Colonic mucosa (tissue), 4 donors: ENCODE measurements around the gene SLC25A44. TPM values are rescaled to one million over a fixed set of nuclear protein-coding genes. Genes with fewer than 3 reads are reported as not detected.

Experiments
- DNase-seq: peaks from one replicate; pipeline ENCODE4 v3.0.0-alpha.2; 2020
- H3K27ac ChIP-seq: fragments of 200-600 bp; one replicate; pipeline ENCODE4 v1.8.0; 2021
- H3K27me3 ChIP-seq: fragments of 200-600 bp; one replicate; pipeline ENCODE4 v1.8.0; 2021
- H3K36me3 ChIP-seq: fragments of 200-600 bp; one replicate; pipeline ENCODE4 v1.8.0; 2021
- H3K4me1 ChIP-seq: fragments of 200-600 bp; one replicate; pipeline ENCODE4 v1.8.0; 2021; ENCODE audit warnings: mild to moderate bottlenecking
- H3K4me3 ChIP-seq: fragments of 200-600 bp; one replicate; pipeline ENCODE4 v1.8.0; 2021
- H3K9ac ChIP-seq, 2 donors: one replicate each; pipeline ENCODE4 v1.7.0; 2013; ENCODE audit warnings: control low read depth in 2 of 2, low read depth in 2 of 2, low read length in 2 of 2
- H3K9me3 ChIP-seq: fragments of 200-600 bp; one replicate; pipeline ENCODE4 v1.8.0; 2021
- CTCF ChIP-seq: fragments of 200-600 bp; IDR thresholded peaks from one replicate; pipeline ENCODE4 v1.8.0; 2022; ENCODE audit warnings: antibody characterized with exemption, mild to moderate bottlenecking
- intact Hi-C: fragments of 100-400 bp; cut with DNase I; formaldehyde crosslinking; loops from one replicate; pipeline ENCODE4 v1.14.1; 2022
- total RNA-seq, 2 donors: library from RNA; stranded (reverse); fragmentation: NEBNext Ultra II Directional in 1 of 2; extraction: Animal tissue kit (Norgen Biotek cat#: 25700) in 1 of 2; gene quantifications; one replicate each; pipeline ENCODE4 v1.2.1, GENCODE V29; 2021
- donor health status: healthy.
- donor health status: DM: no; HTN: no; CAD: no.
- donor health status: DM: no; HTN: no; CAD: no.

Gene SLC25A44
- total RNA-seq, 2 donors from 2014 or later: 23.6 to 26.8 TPM

GRCh38 chr1:156244712-156245111 lies 50.8 kb downstream of the SLC25A44 start:
- Histone ChIP-seq H3K9me3 (no peaks in the 10 kb centered on the region), H3K9ac (no peak overlapping the region), H3K36me3 (no peaks in the 10 kb centered on the region), H3K4me3 (no peak overlapping the region), H3K4me1 (peaks cover 9% of the 10 kb centered on the region), H3K27ac (no peak overlapping the region), H3K27me3 (peaks cover 13% of the 10 kb centered on the region)
- intact Hi-C loops: no loop called here
- TF ChIP-seq CTCF: no peak
- no peak for DNase-seq

- DNase-seq: peak; percentile 29
- intact Hi-C loops: no loop called here
These were observed 51.7 kb downstream of the SLC25A44 start for GRCh38 chr1:156245451-156246232.

DNA sequence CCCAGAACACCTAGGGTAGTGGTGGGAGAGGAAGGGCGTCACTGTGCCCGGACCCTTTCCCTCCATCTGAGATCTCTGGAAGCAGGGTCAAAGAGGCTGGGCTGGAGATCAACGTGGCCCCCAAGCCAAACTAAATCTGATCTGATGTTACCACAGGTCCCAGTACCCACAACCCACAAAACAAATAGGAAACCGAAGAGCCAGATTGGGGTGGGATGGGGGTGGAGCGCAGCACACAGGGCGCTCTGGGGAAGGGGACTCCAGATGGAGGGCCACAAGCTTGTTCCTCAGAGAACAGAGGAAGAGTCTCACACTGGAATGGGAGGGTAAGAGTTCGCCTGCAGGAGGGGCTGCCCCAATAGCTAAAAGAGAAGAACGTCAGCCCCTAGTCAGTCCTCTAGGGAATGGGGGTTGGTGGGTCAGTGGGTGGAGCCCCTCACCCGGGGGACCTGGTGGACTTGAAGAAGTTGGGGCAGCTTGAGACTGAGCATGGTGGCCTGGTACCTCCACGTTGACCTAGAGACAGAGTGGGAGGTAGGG lies 52.4 kb downstream of the SLC25A44 start:
- Histone ChIP-seq H3K27me3 (peaks cover 13% of the 10 kb centered on the region), H3K4me1 (peaks cover 9% of the 10 kb centered on the region), H3K36me3 (peaks cover 6% of the 10 kb centered on the region), H3K4me3 (no peak overlapping the region), H3K9ac (peak overlapping the region; percentile 2 to 40), H3K27ac (no peak overlapping the region), H3K9me3 (no peaks in the 10 kb centered on the region)
- DNase-seq: no peak
- intact Hi-C loops: no loop called here
- no peak for TF ChIP-seq CTCF

More at GRCh38 chr1:156245451-156246232, 51.7 kb downstream of the SLC25A44 start:
- no peaks in the 10 kb centered on the region for H3K9me3 ChIP-seq
- H3K27me3 ChIP-seq: peaks cover 13% of the 10 kb centered on the region
- no peak for TF ChIP-seq CTCF
- no peak overlapping the region for H3K27ac ChIP-seq
- H3K36me3 ChIP-seq: no peaks in the 10 kb centered on the region
- H3K4me3 ChIP-seq: peak overlapping the region; percentile 31
- H3K9ac ChIP-seq: peak overlapping the region; percentile 5 to 56
- H3K4me1 ChIP-seq: peaks cover 9% of the 10 kb centered on the region

DNA sequence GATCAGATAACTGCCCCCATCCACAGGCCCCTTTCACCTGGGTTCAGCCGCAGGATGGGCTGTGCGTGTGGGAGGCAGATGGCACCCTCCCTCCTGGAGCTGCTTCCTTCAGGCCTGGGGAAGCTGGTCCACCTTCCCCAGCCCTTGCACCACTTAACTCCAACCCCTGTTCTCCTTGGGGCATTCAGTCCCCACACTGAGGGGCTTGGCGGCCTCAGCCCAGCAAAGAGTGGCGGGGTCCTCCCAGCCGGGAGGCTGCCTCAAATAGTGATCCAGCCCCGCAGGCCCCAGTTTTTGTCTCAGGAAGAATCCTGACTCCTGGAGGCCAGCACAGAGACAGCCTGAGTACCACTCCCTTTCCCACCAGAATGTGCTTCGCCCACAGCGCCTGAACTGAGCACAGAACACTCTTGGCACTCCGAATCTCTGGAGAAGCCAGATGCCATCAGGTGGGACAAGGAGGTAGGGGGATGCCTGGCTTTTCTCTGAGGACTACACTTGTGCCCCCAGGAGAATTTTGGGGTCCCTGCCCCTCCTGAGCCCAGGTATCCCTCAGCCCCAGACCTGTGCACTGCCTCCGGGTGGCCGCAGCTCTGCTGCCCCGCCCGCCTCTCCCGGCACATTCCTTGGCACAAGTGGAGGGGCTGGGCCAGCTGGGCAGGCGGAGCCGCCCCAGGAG lies 53.0 kb downstream of the SLC25A44 start:
- H3K4me1 ChIP-seq: peaks cover 9% of the 10 kb centered on the region
- no peak overlapping the region for H3K27ac ChIP-seq
- no peak overlapping the region for H3K4me3 ChIP-seq
- H3K9ac ChIP-seq: no peak overlapping the region
- intact Hi-C loops: no loop called here
- DNase-seq: no peak
- no peak for TF ChIP-seq CTCF
- H3K9me3 ChIP-seq: no peaks in the 10 kb centered on the region
- peaks cover 12% of the 10 kb centered on the region for H3K36me3 ChIP-seq
- peaks cover 13% of the 10 kb centered on the region for H3K27me3 ChIP-seq

DNA sequence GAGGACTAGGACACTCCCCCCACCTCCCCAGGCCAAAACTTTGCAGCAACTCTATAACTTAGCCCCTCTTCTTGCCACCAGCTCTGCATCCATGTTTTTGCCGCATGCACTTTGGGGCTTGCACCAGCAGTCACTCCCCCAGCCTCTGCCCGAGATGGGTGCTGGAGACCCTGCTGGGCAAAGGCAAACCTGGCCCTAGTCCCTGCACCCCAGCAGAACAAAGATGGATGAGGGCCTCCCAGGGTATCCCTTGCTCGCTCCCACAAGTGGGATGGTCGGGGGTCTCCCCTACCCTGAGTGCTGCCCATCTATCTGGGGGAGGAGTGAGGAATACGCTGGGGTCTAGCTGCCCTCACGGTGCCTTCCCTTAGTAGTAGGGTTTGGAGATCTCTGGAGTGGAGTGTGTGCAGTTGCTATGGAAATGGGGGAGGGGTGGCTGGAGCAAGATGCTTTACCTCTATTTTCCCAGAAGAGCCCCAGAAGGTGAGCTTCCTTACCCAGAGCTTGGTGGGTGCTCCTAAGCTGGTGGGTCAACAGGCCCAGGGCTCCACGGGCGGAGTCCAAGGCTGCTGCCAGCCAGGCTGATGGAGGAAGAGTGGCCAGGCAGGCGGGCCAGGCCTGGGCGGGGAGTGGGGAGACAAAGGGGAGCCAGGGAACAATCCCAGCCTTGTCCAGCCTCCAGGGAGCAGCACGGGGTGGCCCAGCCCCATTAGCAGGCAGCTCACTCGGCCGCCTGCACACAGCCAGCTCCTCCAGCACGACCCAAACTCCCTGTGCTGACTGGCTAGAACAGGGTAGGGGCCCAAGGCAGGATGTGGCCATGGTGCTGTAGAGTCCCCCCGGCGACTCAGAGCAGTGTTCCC lies 53.8 kb downstream of the SLC25A44 start, which contains the start of gene PAQR6:
TSS of gene PAQR6 (minus strand) at position 597 of the 863 bp plus-strand sequence. CDS start 1,325 bp downstream, outside the sequence.
- H3K9ac ChIP-seq: no peak within 1 kb of the TSS
- no peak within 1 kb of the TSS for H3K4me3 ChIP-seq
- H3K4me1 ChIP-seq: peaks cover 9% of the 10 kb centered on the region
- intact Hi-C loops: no loop called here
- peaks cover 13% of the 10 kb centered on the region for H3K27me3 ChIP-seq
- TF ChIP-seq CTCF: no peak
- peaks cover 16% of the 10 kb centered on the region for H3K36me3 ChIP-seq
- DNase-seq: no peak
- no peaks in the 10 kb centered on the region for H3K9me3 ChIP-seq
- H3K27ac ChIP-seq: no peak within 1 kb of the TSS
